Stimulated activated CD8-positive, alpha-beta memory T cell treated with anti-CD3 and anti-CD28 coated beads, Interleukin-7, amount 100 ng/mL, for 24 hours (primary cell): ENCODE results near the gene RAVER1.

Experiments used
- DNase-seq: peaks from one replicate; pipeline ENCODE4 v3.0.0-alpha.2; 2020; ENCODE audit warnings: low read depth

Gene RAVER1

DNA sequence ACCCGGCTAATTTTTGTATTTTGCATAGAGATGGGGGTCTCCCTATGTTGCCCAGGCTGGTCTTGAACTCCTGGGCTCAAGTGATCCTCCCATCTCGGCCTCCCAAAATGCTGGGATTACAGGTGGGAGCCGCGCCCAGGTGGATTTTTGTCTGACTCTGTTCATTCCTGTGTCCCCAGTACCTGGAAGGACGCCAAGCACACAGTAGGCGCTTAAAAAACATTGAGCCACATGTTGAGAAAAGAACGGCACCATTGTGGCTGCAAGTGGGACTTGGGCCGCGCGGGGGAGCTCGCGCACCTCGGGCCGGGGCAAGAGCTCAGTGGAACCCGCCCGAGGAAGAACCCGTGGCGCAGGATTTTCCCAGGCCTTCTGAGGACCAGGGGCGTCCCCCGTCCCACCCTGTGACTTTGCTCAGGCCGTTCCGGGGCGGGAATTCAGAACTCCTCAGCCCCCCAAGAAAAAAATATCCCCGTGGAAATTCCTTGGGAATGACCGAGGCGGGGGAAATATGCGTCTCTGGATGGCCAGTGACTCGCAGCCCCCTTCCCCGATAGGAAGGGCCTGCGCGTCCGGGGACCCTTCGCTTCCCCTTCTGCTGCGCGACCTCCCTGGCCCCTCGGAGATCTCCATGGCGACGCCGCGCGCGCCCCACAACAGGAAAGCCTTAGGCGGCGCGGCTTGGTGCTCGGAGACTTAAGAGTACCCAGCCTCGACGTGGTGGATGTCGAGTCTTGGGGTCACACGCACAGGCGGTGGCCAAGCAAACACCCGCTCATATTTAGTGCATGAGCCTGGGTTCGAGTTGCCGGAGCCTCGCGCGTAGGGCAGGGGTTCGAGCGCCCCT is 63.8 kb downstream of the RAVER1 start:
- DNase-seq = peak; percentile 81

DNA sequence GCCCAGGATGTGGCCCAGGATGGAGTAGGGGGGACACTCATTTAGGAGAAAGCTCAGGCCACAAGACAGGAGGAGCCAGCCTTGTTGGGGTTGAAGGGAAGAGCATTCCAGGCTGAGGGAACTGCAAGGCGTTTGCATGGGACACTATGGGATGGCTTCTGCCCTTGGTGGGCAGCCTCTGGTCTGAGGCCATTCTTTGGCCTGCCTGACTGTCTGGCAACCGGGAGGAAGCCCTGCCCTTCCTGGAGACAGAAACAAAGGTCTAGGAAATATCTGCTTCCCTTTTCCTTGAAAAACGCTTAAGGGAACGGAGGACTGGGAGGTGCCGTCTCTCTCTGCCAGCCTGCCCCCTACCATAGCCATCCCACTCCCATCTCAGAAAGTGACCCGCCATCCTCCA is 65.3 kb downstream of the RAVER1 start:
- no peak for DNase-seq

DNA sequence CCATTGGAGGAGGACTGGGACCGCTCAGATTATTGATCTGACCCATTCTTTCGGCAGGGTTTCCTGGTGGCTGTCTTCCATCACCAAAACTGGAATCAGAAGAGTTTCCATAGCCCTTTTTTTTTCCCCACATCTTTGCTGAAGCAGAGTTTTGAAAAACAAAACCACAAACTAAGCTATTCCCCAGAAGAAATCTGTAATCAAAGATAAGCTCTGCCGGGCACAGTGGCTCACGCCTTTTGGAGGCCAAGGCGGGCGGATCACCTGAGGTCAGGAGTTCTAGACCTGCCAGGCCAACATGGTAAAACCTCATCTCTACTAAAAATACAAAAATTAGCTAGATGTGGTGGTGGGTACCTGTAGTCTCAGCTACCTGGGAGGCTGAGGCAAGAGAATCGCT is 66.6 kb downstream of the RAVER1 start:
- DNase-seq = no peak
